Uterus (tissue), 2 donors: ENCODE results near the gene PTGIS.

Experiments
- CTCF ChIP-seq, 4 experiments: fragments of 200-600 bp in 2 of 4; fragments of 450-650 bp in 2 of 4; sonication (generic) in 2 of 4; IDR thresholded peaks; one replicate each; pipeline ENCODE4 v1.5.1; 2016 to 2019; ENCODE audit warnings: antibody characterized with exemption in 4 of 4, mild to moderate bottlenecking in 2 of 4, moderate library complexity in 1 of 4
- POLR2A ChIP-seq, 2 donors: fragments of 450-650 bp; IDR thresholded peaks; one replicate each; pipeline ENCODE4 v1.6.1; 2016; ENCODE audit warnings: antibody characterized with exemption in 2 of 2, mild to moderate bottlenecking in 1 of 2, moderate library complexity in 1 of 2

- no peak for TF ChIP-seq POLR2A (IDR thresholded peaks at IDR 0.05)
- no peak for TF ChIP-seq CTCF (IDR thresholded peaks at IDR 0.05)
These were observed 7.7 kb upstream of the PTGIS start for GRCh38 chr20:49575551-49576060.
